Peyer's patch (tissue), 4 donors: Measurements from ENCODE around the gene GRIFIN. TPM values are rescaled to one million over a fixed set of nuclear protein-coding genes. Genes with fewer than 3 reads are reported as not detected.
A peak's percentile ranks its signal among the peaks of the same experiment; 100 is the strongest.

Experiments
- DNase-seq, 3 donors: peaks; one replicate each; pipeline ENCODE4 v3.0.0-alpha.2; 2017 to 2019
- H3K27ac ChIP-seq, 4 donors: fragments of 200-600 bp; sonication (generic); one replicate each; pipeline ENCODE4 v1.5.1; 2016 to 2019
- H3K27me3 ChIP-seq, 2 donors: fragments of 200-600 bp; sonication (generic); one replicate each; pipeline ENCODE4 v1.5.1; 2019
- H3K36me3 ChIP-seq, 3 donors: fragments of 200-600 bp; sonication (generic); one replicate each; pipeline ENCODE4 v1.5.1; 2016 to 2019
- H3K4me1 ChIP-seq, 4 donors: fragments of 200-600 bp; sonication (generic); one replicate each; pipeline ENCODE4 v1.5.1; 2016 to 2019
- H3K4me3 ChIP-seq, 4 donors: fragments of 200-600 bp; sonication (generic); 1 replicate in 3 of 4; 2 replicates in 1 of 4; pipeline ENCODE4 v1.5.1; 2016 to 2019; ENCODE audit warnings: mild to moderate bottlenecking in 1 of 4
- H3K9me3 ChIP-seq, 4 donors: fragments of 200-600 bp; sonication (generic); one replicate each; pipeline ENCODE4 v1.5.1; 2016 to 2019; ENCODE audit warnings: mild to moderate bottlenecking in 1 of 4
- CTCF ChIP-seq, 6 experiments: fragments of 450-650 bp in 4 of 6; fragments of 200-600 bp in 2 of 6; sonication (generic) in 1 of 6; IDR thresholded peaks; one replicate each; pipeline ENCODE4 v1.5.1; 2017 to 2019; ENCODE audit warnings: antibody characterized with exemption in 6 of 6, mild to moderate bottlenecking in 3 of 6, moderate library complexity in 1 of 6
- POLR2A ChIP-seq, 2 donors: fragments of 450-650 bp; IDR thresholded peaks; one replicate each; pipeline ENCODE4 v1.5.1; 2017; ENCODE audit warnings: antibody characterized with exemption in 2 of 2, mild to moderate bottlenecking in 2 of 2, moderate library complexity in 2 of 2
- total RNA-seq, 4 donors: library from RNA; depleted of rRNA; stranded (reverse); fragments of >200 nt; gene quantifications; one replicate each; pipeline ENCODE4 v1.1.0, GENCODE V29; 2016

The GRIFIN gene
- total RNA-seq, 4 donors from 2014 or later = not detected

GRCh38 chr7:2474813-2475677 lies 1.2 kb downstream of the GRIFIN start:
- no peak overlapping the region for H3K27ac ChIP-seq
- H3K4me3 ChIP-seq = no peak overlapping the region
- H3K4me1 ChIP-seq = peaks cover 0 to 16% (median 14%) of the 10 kb centered on the region in 4 donors
- H3K27me3 ChIP-seq = no peaks in the 10 kb centered on the region
- H3K9me3 ChIP-seq = no peaks in the 10 kb centered on the region
- no peaks in the 10 kb centered on the region for H3K36me3 ChIP-seq
- TF ChIP-seq CTCF (IDR thresholded peaks at IDR 0.05) (no peak), POLR2A (IDR thresholded peaks at IDR 0.05) (no peak)
- peak in 1 of 3 donors; percentile 43 for DNase-seq

- TF ChIP-seq CTCF (IDR thresholded peaks at IDR 0.05) (no peak), POLR2A (IDR thresholded peaks at IDR 0.05) (no peak)
- DNase-seq = peak in 1 of 3 donors; percentile 37
- Histone ChIP-seq H3K27ac (no peak overlapping the region), H3K4me1 (peaks cover 0 to 16% (median 14%) of the 10 kb centered on the region in 4 donors), H3K9me3 (no peaks in the 10 kb centered on the region), H3K27me3 (no peaks in the 10 kb centered on the region), H3K36me3 (no peaks in the 10 kb centered on the region), H3K4me3 (no peak overlapping the region)
Measured at GRCh38 chr7:2474224-2474623, 2.0 kb downstream of the GRIFIN start.

GRCh38 chr7:2473496-2474180 lies 2.6 kb downstream of the GRIFIN start:
- no peak overlapping the region for H3K27ac ChIP-seq
- TF ChIP-seq CTCF (IDR thresholded peaks at IDR 0.05) = no peak
- TF ChIP-seq POLR2A (IDR thresholded peaks at IDR 0.05) = no peak
- H3K36me3 ChIP-seq = no peaks in the 10 kb centered on the region
- DNase-seq = no peak
- H3K4me1 ChIP-seq = peaks cover 0 to 14% (median 13%) of the 10 kb centered on the region in 4 donors
- H3K9me3 ChIP-seq = no peaks in the 10 kb centered on the region
- H3K27me3 ChIP-seq = no peaks in the 10 kb centered on the region
- H3K4me3 ChIP-seq = no peak overlapping the region

- H3K36me3 ChIP-seq = no peaks in the 10 kb centered on the region
- DNase-seq = no peak
- TF ChIP-seq POLR2A (IDR thresholded peaks at IDR 0.05) = no peak
- H3K4me3 ChIP-seq = no peak overlapping the region
- H3K4me1 ChIP-seq = peaks cover 0 to 8% (median 4%) of the 10 kb centered on the region in 4 donors
- H3K27ac ChIP-seq = no peak overlapping the region
- no peaks in the 10 kb centered on the region for H3K27me3 ChIP-seq
- H3K9me3 ChIP-seq = no peaks in the 10 kb centered on the region
Measured at GRCh38 chr7:2472739-2473138, 3.5 kb downstream of the GRIFIN start.

GRCh38 chr7:2471396-2471795 lies 4.8 kb downstream of the GRIFIN start:
- Histone ChIP-seq H3K27ac (no peak overlapping the region), H3K4me1 (no peaks in the 10 kb centered on the region), H3K9me3 (no peaks in the 10 kb centered on the region), H3K27me3 (no peaks in the 10 kb centered on the region), H3K36me3 (no peaks in the 10 kb centered on the region), H3K4me3 (no peak overlapping the region)
- TF ChIP-seq POLR2A (IDR thresholded peaks at IDR 0.05) (no peak), CTCF (IDR thresholded peaks at IDR 0.05) (no peak)
- peak in 1 of 3 donors; percentile 49 for DNase-seq

GRCh38 chr7:2471022-2471329 lies 5.2 kb downstream of the GRIFIN start:
- no peak for TF ChIP-seq POLR2A (IDR thresholded peaks at IDR 0.05)
- no peak for TF ChIP-seq CTCF (IDR thresholded peaks at IDR 0.05)
- Histone ChIP-seq H3K27me3 (no peaks in the 10 kb centered on the region), H3K4me3 (no peak overlapping the region), H3K27ac (no peak overlapping the region), H3K9me3 (no peaks in the 10 kb centered on the region), H3K4me1 (no peaks in the 10 kb centered on the region), H3K36me3 (no peaks in the 10 kb centered on the region)
- peak in 1 of 3 donors; percentile 33 for DNase-seq
